ENCODE measurements around the gene TNNI3K.

TNNI3K gene, protein sequence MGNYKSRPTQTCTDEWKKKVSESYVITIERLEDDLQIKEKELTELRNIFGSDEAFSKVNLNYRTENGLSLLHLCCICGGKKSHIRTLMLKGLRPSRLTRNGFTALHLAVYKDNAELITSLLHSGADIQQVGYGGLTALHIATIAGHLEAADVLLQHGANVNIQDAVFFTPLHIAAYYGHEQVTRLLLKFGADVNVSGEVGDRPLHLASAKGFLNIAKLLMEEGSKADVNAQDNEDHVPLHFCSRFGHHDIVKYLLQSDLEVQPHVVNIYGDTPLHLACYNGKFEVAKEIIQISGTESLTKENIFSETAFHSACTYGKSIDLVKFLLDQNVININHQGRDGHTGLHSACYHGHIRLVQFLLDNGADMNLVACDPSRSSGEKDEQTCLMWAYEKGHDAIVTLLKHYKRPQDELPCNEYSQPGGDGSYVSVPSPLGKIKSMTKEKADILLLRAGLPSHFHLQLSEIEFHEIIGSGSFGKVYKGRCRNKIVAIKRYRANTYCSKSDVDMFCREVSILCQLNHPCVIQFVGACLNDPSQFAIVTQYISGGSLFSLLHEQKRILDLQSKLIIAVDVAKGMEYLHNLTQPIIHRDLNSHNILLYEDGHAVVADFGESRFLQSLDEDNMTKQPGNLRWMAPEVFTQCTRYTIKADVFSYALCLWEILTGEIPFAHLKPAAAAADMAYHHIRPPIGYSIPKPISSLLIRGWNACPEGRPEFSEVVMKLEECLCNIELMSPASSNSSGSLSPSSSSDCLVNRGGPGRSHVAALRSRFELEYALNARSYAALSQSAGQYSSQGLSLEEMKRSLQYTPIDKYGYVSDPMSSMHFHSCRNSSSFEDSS

GRCh38 chr1:74235153-74235552 is at the start of gene TNNI3K:
Gene TNNI3K (plus strand): TSS chr1:74235387. CDS start chr1:74235452, 65 bp downstream.
- no peak for DNase-seq

- DNase-seq = no peak
These were observed 41.3 kb upstream of the TNNI3K start for GRCh38 chr1:74193908-74194307.

- DNase-seq = no peak
These were observed 39.8 kb upstream of the TNNI3K start for GRCh38 chr1:74195339-74195738.

DNA sequence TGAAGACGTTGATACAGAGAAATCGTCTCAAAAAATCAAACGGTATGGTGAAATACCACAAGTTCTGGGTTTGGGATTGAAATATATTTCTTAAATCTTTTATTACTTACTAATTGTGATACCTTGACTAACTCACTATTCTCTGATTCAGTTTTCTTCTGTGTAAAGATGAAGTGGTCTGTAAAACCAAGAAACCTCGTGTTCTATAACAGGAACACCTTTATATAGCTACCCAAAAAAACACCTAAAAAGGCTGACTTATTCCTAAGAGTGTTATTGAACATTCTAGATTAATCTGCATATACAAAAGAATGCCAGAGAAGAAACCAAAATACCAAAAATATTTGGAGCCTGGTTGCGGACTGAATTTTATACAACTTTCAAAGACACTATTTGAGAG is 37.9 kb upstream of the TNNI3K start:
- DNase-seq = no peak

DNA sequence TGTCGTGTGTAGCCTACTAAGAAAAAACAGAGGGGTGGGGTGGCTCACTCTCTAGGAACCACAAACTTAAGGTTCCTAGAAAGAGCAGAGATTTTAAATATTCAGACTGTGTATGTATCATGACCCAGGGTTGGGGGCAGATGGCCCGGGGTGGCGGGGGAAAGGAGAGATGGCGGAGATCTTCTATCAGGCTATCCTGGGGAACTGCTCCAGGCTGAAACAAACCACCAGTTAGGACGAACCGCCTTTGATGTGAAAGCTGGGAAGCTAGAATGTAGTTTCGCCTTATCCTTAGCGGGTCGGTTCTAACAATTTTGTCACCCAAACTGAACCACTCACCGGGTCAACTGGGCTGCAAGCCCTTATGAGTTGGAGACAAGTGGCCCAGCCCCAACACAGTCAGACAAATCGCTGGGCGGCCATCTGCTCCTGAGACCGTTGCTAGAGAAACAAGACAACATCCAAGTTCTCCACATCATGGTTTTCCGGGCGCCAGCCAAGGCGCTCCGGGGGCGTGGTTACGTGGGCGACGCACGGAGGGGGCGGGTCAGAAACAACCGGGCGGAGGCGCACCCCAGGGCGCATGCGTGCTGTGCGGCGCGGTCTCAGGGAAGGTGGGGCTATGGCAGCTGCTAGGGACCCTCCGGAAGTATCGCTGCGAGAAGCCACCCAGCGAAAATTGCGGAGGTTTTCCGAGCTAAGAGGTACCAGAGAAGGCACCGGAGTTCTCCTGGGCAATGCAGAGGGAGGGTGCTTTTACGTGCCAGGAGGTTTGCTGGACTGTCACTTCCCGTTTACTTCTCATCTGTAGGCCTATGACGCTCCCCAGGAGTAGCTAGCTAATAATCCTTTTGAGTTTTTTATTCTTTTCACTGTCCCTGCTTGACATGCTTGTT is 37.3 kb upstream of the TNNI3K start, which contains the start of the genes FPGT and LRRIQ3:
Gene FPGT (plus strand): TSS at position 586 of the 896 bp plus-strand sequence. CDS start 37 bp downstream, at position 623.
Gene LRRIQ3 (minus strand): TSS at position 520 of the 896 bp plus-strand sequence. CDS start 14,492 bp downstream, outside the sequence.
- DNase-seq = peak; percentile 35 to 95 (median 90)

GRCh38 chr1:74199504-74199903 is 35.7 kb upstream of the TNNI3K start:
- no peak for DNase-seq

DNA sequence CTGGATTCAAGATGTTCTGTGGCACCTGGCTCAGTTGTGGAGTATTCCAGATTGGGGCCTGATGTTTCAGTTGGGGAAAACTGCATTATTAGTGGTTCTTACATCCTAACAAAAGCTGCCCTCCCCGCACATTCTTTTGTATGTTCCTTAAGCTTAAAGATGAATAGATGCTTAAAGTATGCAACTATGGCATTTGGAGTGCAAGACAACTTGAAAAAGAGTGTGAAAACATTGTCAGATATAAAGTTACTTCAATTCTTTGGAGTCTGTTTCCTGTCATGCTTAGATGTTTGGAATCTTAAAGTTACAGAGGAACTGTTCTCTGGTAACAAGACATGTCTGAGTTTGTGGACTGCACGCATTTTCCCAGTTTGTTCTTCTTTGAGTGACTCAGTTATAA is 29.9 kb upstream of the TNNI3K start:
- DNase-seq = no peak

DNA sequence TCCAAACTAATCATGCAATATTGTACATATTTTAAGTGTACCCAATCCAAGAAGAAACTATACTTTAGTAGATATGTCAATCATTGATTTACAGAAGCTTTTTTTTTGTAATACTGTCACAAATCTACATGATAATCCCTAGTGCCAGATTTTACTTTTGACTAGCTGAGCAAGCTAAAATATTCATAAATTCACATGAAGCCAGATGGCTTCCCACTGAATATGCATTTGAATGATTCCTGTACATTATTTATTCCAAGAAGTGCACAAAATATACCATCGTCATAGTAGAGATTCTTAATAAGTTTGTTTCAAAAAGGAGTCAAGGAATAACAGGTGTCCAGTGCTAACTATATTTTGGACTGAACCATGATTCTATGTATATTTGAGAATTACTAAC is 20.0 kb upstream of the TNNI3K start:
- no peak for DNase-seq

DNA sequence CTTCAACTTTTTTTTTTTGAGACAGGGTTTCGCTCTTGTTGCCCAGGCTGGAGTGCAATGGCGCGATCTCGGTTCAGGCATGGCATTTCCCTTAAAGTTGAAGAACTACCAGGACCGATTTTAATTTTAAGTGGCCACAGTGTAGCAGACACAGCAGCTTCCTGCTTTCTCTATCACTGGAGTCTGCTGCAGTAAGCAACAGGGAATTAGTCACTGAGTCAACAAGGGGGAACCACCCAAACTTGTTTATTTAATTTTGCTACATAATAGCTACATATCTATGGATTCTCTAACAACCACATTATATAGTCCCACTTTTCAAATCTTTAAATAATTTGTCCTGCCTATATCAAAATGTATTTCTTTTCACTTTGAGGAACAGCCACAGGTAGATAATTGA is 12.5 kb upstream of the TNNI3K start:
- DNase-seq = no peak

DNA sequence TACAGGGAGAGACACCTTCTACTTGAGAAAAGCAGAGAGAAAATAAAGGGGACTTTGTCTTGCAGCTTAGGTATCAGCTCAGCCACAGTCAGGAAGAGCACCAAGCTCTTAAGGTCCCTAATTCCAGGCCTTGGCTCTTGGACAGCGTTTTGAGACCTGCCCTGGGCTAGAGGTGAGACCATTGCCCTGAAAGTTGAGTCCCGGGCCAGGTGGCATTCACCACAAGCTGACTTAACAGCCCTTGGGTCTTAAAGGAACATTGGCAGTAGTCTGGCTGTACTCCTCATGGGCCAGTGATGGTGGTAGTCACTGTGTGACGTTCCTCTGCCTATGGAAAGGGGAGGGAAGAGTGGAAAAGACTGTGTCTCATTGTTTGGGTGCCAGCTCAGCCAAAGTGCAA is 11.7 kb upstream of the TNNI3K start:
- DNase-seq = no peak

DNA sequence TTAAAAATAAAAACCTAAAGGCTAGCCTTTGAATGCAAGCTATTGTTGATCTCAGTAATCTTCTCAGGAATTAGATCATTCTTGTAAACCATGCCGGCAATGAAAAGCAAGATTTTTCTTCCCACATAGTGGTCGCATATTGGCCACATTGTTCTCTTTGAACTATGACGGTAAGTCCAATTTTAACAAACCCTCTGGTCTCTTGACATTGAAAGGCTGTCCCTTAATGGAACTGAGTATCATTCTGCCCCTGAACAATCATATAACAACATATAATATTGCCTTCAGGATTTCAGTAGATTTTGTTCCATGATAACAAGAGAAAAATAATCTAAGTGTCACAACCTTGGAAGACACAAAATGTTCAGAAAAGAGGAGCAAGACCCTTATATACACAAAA is 1.3 kb downstream of the TNNI3K start:
- DNase-seq = no peak

DNA sequence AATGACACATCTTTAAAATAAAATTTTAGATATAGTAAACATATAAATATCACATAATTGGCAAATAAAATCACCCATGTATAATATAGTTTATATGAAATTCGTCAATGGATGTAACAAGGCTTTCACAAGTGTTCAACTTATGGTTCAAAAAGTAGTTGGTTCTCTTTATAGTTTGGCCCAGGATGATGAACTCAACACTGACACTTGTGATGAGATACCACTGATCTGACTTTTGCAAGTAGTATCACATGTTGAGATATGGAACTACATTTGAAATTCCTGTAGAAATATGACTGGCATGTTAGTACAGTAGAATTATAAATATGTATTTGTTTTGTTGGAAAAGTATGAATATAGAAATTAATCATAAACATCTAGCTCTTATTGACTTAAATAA is 1.8 kb downstream of the TNNI3K start:
- no peak for DNase-seq

- DNase-seq = no peak
These were observed 2.6 kb downstream of the TNNI3K start for GRCh38 chr1:74237787-74238186.

DNA sequence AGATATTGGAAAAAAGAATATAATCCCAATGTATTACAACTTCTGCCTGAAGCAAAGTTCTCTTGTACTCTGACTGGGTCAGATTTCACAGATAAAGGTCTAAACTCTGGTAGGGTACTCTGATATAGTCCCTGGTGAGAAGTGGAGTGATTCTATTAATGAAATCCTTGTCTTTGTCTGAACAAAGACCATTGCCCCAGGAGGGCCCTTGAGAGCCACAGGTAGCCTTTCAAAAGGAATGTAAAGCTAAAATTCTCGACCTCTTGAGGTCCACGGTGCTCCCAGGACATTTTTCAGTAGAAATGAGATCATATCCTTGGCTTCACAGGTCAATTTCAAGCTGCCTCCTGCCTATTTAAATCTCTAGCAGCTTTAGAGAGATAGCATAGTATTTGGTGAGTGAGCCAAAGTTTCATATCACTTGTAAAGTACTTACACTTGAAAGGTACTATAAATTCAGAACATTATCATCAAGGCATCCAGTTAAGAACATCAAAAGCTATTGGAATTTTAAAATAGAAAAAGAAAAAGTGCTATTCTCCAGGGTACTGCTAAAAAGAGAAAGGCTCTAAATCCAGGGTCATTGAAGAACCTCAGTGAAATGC is 10.1 kb downstream of the TNNI3K start:
- no peak for DNase-seq

- no peak for DNase-seq
These were observed 11.1 kb downstream of the TNNI3K start for GRCh38 chr1:74246315-74246714.

DNA sequence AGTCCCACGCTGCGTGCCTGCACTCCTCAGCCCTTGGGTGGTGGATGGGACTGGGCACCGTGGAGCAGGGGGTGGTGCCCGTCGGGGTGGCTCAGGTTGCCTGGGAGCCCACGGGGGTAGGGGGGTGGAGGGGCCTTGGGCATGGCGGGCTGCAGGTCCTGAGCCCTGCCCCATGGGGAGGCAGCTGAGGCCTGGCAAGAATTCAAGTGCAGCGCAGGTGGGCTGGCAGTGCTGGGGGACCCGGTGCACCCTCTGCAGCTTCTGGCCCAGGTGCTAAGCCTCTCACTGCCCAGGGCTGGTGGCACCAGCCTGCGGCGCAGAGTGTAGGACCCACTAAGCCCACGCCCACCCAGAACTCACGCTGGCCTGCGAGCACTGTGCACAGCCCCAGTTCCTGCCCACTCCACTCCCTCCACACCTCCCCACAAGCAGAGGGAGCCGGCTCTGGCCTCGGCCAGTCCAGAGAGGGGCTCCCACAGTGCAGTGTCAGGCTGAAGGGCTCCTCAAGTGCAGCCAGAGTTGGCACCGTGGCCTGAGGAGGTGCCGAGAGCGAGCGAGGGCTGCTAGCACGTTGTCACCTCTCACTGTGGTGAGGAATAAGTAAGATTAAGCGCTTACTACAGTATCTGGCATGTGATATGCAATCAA is 12.8 kb downstream of the TNNI3K start:
- DNase-seq = peak in 1 of 58 donors; percentile 3

- peak in 1 of 58 donors; percentile 3 for DNase-seq
These were observed 18.1 kb downstream of the TNNI3K start for GRCh38 chr1:74253243-74253824.

GRCh38 chr1:74266001-74266400 is 30.8 kb downstream of the TNNI3K start:
- DNase-seq = no peak

DNA sequence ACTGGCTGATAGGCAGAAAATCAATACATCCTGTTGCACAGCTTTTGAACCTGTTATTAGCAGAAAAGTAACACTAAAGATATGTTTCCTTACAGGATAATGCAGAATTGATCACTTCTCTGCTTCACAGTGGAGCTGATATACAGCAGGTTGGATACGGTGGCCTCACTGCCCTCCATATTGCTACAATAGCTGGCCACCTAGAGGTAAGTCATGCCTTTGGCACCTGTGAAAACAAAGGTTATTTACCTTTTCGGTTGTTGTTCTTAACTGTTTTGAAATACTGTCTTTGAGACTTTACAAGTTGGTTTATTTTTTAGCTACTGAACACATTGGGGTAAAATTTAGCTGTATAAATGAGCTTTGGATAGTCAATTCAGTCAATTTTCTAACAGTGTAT is 36.3 kb downstream of the TNNI3K start:
- no peak for DNase-seq
